ENCODE data around the gene AQP9.

The AQP9 gene

DNA sequence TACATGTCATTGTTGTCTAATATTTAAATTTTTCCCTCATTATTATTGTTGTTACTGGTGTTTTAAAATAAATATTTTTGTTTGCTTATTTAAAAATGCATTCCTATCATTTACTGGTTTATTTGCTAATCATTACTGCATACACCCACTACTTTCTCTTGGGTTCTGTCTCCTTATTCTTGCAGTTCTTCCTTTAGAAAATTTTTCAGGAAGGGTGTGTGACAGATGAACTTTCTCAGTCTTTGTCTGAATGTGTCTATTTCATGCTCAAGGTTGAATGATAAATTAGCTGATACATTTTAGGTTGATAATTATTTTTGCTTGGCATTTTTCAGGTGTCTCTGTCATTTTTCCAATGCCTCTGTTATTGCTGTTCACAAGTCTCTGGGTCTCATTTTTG, 7.4 kb downstream of the AQP9 start:
- TF ChIP-seq, protein P1, sequence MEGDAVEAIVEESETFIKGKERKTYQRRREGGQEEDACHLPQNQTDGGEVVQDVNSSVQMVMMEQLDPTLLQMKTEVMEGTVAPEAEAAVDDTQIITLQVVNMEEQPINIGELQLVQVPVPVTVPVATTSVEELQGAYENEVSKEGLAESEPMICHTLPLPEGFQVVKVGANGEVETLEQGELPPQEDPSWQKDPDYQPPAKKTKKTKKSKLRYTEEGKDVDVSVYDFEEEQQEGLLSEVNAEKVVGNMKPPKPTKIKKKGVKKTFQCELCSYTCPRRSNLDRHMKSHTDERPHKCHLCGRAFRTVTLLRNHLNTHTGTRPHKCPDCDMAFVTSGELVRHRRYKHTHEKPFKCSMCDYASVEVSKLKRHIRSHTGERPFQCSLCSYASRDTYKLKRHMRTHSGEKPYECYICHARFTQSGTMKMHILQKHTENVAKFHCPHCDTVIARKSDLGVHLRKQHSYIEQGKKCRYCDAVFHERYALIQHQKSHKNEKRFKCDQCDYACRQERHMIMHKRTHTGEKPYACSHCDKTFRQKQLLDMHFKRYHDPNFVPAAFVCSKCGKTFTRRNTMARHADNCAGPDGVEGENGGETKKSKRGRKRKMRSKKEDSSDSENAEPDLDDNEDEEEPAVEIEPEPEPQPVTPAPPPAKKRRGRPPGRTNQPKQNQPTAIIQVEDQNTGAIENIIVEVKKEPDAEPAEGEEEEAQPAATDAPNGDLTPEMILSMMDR (IDR thresholded peaks at IDR 0.05; ENCODE audit: insufficient read depth, low read length) = no peak
- TF ChIP-seq SPI1 (IDR thresholded peaks at IDR 0.05; ENCODE audit: borderline replicate concordance, low read depth) (no peak), POLR2AphosphoS5 (IDR thresholded peaks at IDR 0.05; ENCODE audit: low read depth) (no peak), GABPA (IDR thresholded peaks at IDR 0.05; ENCODE audit: low read depth) (no peak)
- TF ChIP-seq, protein P2, sequence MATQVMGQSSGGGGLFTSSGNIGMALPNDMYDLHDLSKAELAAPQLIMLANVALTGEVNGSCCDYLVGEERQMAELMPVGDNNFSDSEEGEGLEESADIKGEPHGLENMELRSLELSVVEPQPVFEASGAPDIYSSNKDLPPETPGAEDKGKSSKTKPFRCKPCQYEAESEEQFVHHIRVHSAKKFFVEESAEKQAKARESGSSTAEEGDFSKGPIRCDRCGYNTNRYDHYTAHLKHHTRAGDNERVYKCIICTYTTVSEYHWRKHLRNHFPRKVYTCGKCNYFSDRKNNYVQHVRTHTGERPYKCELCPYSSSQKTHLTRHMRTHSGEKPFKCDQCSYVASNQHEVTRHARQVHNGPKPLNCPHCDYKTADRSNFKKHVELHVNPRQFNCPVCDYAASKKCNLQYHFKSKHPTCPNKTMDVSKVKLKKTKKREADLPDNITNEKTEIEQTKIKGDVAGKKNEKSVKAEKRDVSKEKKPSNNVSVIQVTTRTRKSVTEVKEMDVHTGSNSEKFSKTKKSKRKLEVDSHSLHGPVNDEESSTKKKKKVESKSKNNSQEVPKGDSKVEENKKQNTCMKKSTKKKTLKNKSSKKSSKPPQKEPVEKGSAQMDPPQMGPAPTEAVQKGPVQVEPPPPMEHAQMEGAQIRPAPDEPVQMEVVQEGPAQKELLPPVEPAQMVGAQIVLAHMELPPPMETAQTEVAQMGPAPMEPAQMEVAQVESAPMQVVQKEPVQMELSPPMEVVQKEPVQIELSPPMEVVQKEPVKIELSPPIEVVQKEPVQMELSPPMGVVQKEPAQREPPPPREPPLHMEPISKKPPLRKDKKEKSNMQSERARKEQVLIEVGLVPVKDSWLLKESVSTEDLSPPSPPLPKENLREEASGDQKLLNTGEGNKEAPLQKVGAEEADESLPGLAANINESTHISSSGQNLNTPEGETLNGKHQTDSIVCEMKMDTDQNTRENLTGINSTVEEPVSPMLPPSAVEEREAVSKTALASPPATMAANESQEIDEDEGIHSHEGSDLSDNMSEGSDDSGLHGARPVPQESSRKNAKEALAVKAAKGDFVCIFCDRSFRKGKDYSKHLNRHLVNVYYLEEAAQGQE (IDR thresholded peaks at IDR 0.05; ENCODE audit: insufficient replicate concordance, low read depth) = no peak
- Histone ChIP-seq H3K27me3 (ENCODE audit: insufficient read depth, poor library complexity, severe bottlenecking) (no peaks in the 10 kb centered on the region), H3K27ac (replicated peaks) (no peak overlapping the region), H3K4me3 (replicated peaks; ENCODE audit: insufficient read depth, low read length) (no peak overlapping the region)
- no peak for DNase-seq (ENCODE audit: low read depth in 1 of 2, low spot score in 1 of 2)

DNA sequence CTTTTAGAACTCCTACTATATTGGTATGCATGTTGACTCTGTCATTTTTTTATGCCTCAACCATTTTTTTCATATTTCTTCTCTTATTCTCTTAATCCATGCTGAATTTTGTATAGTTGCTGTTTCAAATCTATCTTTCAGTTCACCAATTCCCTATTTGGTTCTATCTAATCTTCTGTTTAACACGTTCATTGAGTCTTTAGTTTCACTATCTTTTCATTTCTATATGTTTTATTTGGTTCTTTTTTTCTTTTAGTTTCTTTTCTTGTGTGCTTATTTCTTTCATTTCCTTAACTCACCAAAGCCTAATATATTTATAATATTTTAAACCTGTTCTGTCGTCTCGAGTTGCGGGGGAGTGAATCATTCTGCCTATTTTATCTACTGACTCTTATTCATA, 8.0 kb downstream of the AQP9 start:
- DNase-seq (ENCODE audit: low read depth in 1 of 2, low spot score in 1 of 2) = no peak
- peak overlapping the region; percentile 74 for H3K27ac ChIP-seq (replicated peaks)

DNA sequence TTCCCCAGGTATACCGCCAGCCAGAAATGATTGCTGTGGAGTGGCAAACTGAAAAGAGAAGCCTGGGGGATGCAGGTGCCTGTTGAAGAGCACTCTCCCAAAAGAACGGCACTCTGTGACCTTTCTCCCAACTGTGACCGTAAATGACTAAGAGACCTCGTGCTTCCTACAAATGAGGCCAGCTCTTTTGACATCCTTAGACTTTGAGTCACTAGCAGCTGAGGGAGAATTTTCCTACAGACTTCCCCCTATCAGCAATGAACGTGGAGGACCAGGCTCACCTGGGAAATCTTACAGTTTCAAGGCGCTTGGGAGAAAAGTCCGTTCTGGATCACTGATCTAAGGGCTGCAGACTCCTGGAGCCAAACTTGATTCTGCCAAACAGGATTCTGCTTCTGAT, 8.6 kb downstream of the AQP9 start:
- 0 out of 2 replicates have a peak overlapping the region, but pooled peaks have one; percentile 2 for H3K4me3 ChIP-seq (replicated peaks; ENCODE audit: insufficient read depth, low read length)
- no peaks in the 10 kb centered on the region for H3K27me3 ChIP-seq (ENCODE audit: insufficient read depth, poor library complexity, severe bottlenecking)
- H3K27ac ChIP-seq (replicated peaks) = peak overlapping the region; percentile 74
- peak; percentile 78 to 90 for DNase-seq (ENCODE audit: low read depth in 1 of 2, low spot score in 1 of 2)
- TF ChIP-seq, protein P2 (IDR thresholded peaks at IDR 0.05; ENCODE audit: insufficient replicate concordance, low read depth) = no peak
- TF ChIP-seq GABPA (IDR thresholded peaks at IDR 0.05; ENCODE audit: low read depth) (no peak), SPI1 (IDR thresholded peaks at IDR 0.05; ENCODE audit: borderline replicate concordance, low read depth) (peak; percentile 17; the same call in 1 of the 2 replicates), POLR2AphosphoS5 (IDR thresholded peaks at IDR 0.05; ENCODE audit: low read depth) (peak; percentile 51)
- TF ChIP-seq, protein P1 (IDR thresholded peaks at IDR 0.05; ENCODE audit: insufficient read depth, low read length) = no peak

More for the DNA sequence above, 8.0 kb downstream of the AQP9 start:
- Histone ChIP-seq H3K27me3 (ENCODE audit: insufficient read depth, poor library complexity, severe bottlenecking) (no peaks in the 10 kb centered on the region), H3K4me3 (replicated peaks; ENCODE audit: insufficient read depth, low read length) (no peak overlapping the region)
- TF ChIP-seq POLR2AphosphoS5 (IDR thresholded peaks at IDR 0.05; ENCODE audit: low read depth) (no peak), GABPA (IDR thresholded peaks at IDR 0.05; ENCODE audit: low read depth) (no peak), SPI1 (IDR thresholded peaks at IDR 0.05; ENCODE audit: borderline replicate concordance, low read depth) (no peak)
- TF ChIP-seq, protein P1 (IDR thresholded peaks at IDR 0.05; ENCODE audit: insufficient read depth, low read length) = no peak

DNA sequence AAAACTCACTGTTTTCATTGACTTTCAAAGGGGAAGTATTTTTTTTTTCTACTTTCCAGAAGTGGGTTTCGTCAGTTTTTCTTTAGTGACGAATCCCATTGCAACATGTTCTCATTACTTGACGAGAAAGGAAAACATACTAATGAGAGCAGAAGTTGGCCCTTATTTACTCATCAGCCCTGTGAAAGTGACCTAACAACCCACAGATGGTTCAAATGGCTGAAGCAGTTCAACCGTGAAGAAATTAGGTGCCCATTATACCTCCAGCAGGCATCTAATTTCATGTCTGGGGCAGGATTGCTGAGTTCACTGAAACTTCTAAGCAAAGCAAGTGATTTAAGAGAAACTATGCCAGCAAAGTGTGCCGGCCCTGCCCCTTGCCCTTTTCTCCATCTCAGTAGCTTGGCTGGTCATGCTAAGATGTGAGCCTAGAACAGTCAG, 9.0 kb downstream of the AQP9 start:
- Histone ChIP-seq H3K27me3 (ENCODE audit: insufficient read depth, poor library complexity, severe bottlenecking) (no peaks in the 10 kb centered on the region), H3K4me3 (replicated peaks; ENCODE audit: insufficient read depth, low read length) (no peak overlapping the region), H3K27ac (replicated peaks) (peak overlapping the region; percentile 74)
- DNase-seq (ENCODE audit: low read depth in 1 of 2, low spot score in 1 of 2) = peak; percentile 76 to 83
- peak; percentile 13; the same call in 1 of the 2 replicates for TF ChIP-seq SPI1 (IDR thresholded peaks at IDR 0.05; ENCODE audit: borderline replicate concordance, low read depth)
- no peak; the same call in 1 of the 2 replicates for TF ChIP-seq POLR2AphosphoS5 (IDR thresholded peaks at IDR 0.05; ENCODE audit: low read depth)
